Measurements from ENCODE around the gene ABL1. TPM values are rescaled to one million over a fixed set of nuclear protein-coding genes. Genes with fewer than 3 reads are reported as not detected.

Gene ABL1
- total and polyA plus RNA-seq, 2 of the 13 experiments (the other 11 are each of a cell fraction or from before 2014, with no cell fraction given), result 10.8 to 20.4 TPM

- TF ChIP-seq ZFAT (CRISPR knock-in tag; conservative IDR thresholded peaks at IDR 0.05) (no peak), SYNCRIP (IDR thresholded peaks at IDR 0.05; ENCODE audit: insufficient read depth, low read depth, low read length) (no peak), SALL2 (CRISPR knock-in tag; IDR thresholded peaks at IDR 0.05) (no peak), ZNF160 (CRISPR knock-in tag; IDR thresholded peaks at IDR 0.05) (no peak), POLR2A (IDR thresholded peaks at IDR 0.05; ENCODE audit: insufficient read depth in 1 of 2, low read depth in 2 of 2, low read length in 2 of 2) (peak in 1 of 2 experiments; percentile 46; a peak in 1 of 4 replicates), ZNF331 (CRISPR knock-in tag; IDR thresholded peaks at IDR 0.05) (peak; percentile 24; the same call in 1 of the 2 replicates), REPIN1 (CRISPR knock-in tag; IDR thresholded peaks at IDR 0.05; ENCODE audit: borderline replicate concordance, low read depth) (no peak), RBFOX2 (IDR thresholded peaks at IDR 0.05; ENCODE audit: low read depth, low read length) (no peak), CERS6 (CRISPR knock-in tag; IDR thresholded peaks at IDR 0.05) (no peak), GTF2F1 (IDR thresholded peaks at IDR 0.05; ENCODE audit: low read length) (no peak), TFDP1 (CRISPR knock-in tag; IDR thresholded peaks at IDR 0.05; ENCODE audit: borderline replicate concordance) (no peak), SNAPC2 (CRISPR knock-in tag; IDR thresholded peaks at IDR 0.05) (no peak), HOXA7 (CRISPR knock-in tag; IDR thresholded peaks at IDR 0.05) (no peak), ZNF766 (CRISPR knock-in tag; IDR thresholded peaks at IDR 0.05; ENCODE audit: borderline replicate concordance) (no peak), ZHX1 (CRISPR knock-in tag; IDR thresholded peaks at IDR 0.05; ENCODE audit: low read depth) (no peak), ZNF878 (CRISPR knock-in tag; IDR thresholded peaks at IDR 0.05) (no peak), PPARG (CRISPR knock-in tag; conservative IDR thresholded peaks at IDR 0.05) (peak; percentile 43; the same call in 1 of the 2 replicates), ZNF280D (CRISPR knock-in tag; IDR thresholded peaks at IDR 0.05) (no peak), ZNF7 (CRISPR knock-in tag; IDR thresholded peaks at IDR 0.05) (no peak), MAFK (conservative IDR thresholded peaks at IDR 0.05 in 1 of 2, IDR thresholded peaks at IDR 0.05 in 1 of 2; ENCODE audit: low read length in 2 of 2) (peak in 1 of 2 experiments; percentile 45; a peak in 1 of 4 replicates), FOXK1 (CRISPR knock-in tag; IDR thresholded peaks at IDR 0.05; ENCODE audit: borderline replicate concordance, low read depth) (no peak), YEATS4 (CRISPR knock-in tag; IDR thresholded peaks at IDR 0.05; ENCODE audit: borderline replicate concordance) (0 out of 2 replicates have a peak, but pooled peaks have one; percentile 15), RAD21 (CRISPR knock-in tag; IDR thresholded peaks at IDR 0.05) (no peak), HIVEP1 (CRISPR knock-in tag; IDR thresholded peaks at IDR 0.05) (no peak)
These were observed 2.0 kb downstream of the ABL1 start (continued) for GRCh38 chr9:130837002-130837511.

Data from HepG2 (cell line).